Loucy (cell line): Measurements from ENCODE around the gene KRTAP24-1.

ENCODE experiments used
- CTCF ChIP-seq: fragments of 200-600 bp; sonication (generic); conservative IDR thresholded peaks from 2 replicates; pipeline ENCODE4 v1.5.1; 2014; ENCODE audit warnings: mild to moderate bottlenecking, antibody characterized with exemption, low read length
- EZH2phosphoT487 ChIP-seq: fragments of 200-600 bp; IDR thresholded peaks from 2 replicates; pipeline ENCODE4 v1.6.1; 2018; ENCODE audit warnings: antibody characterized with exemption, mild to moderate bottlenecking, moderate library complexity, borderline replicate concordance

- no peak for TF ChIP-seq CTCF
- TF ChIP-seq EZH2phosphoT487 = no peak
Observed at GRCh38 chr21:30269803-30270530, 12.8 kb downstream of the KRTAP24-1 start.
